Skin of body (tissue), 2 donors: ENCODE results near the gene VENTX. TPM values are rescaled to one million over a fixed set of nuclear protein-coding genes. Genes with fewer than 3 reads are reported as not detected.

Experiments
- DNase-seq: peaks from one replicate; lab custom pipeline; 2025; lab: John Stamatoyannopoulos, UW
- total RNA-seq: library from RNA; depleted of rRNA; stranded (reverse); fragments of >200 nt; gene quantifications from one replicate; pipeline ENCODE4 v1.2.3, GENCODE V29; 2014

Gene VENTX, protein sequence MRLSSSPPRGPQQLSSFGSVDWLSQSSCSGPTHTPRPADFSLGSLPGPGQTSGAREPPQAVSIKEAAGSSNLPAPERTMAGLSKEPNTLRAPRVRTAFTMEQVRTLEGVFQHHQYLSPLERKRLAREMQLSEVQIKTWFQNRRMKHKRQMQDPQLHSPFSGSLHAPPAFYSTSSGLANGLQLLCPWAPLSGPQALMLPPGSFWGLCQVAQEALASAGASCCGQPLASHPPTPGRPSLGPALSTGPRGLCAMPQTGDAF
- 0.20 TPM for total RNA-seq

DNA sequence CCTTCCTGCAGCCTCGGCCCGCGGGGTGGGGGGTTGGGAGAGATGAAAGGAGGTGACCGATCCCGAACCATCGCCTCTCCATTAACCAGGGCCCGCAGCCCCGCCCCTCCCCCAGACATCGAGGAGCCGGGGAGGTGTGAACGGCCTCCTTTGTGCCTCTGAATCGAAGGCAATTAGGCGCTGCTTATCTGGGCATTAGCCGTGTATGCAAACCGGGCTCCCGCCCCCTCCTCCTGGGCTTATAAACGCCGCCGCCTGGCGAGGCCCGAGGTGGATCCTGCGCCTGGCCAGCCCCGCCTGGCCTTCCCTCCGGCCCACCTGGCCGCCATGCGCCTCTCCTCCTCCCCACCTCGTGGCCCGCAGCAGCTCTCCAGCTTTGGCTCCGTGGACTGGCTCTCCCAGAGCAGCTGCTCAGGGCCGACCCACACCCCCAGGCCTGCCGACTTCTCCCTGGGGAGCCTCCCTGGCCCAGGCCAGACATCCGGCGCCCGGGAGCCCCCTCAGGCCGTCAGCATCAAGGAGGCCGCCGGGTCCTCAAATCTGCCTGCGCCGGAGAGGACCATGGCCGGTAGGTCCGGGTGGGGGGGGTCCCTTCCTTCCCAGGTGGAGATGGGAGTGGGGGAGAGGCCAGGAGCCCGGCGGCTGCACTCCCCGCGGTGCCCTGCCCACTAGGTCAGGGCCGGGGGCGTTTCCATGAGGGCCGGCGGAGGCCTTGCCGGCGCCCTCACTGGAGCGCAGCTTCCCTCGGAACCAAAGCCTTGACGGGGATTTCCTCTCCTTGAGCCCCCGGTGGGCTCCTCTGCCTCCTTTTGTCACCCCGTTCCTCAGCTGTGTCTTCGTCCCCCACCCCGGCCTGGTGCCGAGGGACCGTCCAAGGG is at the start of gene VENTX:
VENTX (plus strand) TSS at position 268 of the 878 bp plus-strand sequence; CDS start at position 328, 60 bp downstream.
- DNase-seq: no peak

DNA sequence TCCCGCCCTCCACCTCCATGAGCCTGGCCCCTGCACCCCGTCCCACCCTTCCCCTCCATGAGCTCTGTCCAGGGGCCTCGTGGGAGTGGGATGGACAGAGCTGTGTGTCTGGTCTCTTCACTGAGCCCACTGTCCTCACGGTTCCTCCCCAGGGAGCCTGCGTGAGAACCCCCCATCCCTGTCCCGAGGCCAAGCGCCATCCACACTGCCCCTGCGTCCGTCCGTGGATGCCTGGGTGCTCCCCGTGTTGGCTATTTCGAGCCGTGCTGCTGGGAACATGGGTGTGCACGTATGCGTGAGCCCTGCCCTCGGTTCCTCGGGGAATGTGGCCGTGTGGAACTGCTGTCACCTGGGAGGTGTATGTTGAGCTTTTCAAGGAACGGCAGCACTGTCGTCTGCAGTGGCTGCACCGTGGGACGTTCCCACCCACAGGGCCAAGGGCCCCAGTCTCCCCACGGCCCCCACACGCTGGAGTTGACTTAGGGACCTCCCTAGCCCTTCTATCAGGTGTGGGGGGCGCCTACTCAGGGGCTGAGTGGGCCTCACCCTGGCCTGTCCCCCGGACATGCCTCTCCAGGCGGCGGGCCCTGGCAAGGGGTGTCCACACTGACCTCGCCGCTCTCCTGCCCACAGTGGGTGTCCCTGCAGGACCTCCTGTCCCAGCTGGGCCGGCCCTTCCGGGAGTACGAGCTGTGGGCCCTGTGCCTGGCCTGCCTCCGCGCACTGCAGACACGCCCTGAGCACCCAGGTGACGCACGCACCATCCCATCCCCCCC is 49.6 kb upstream of the VENTX start:
- DNase-seq: no peak

DNA sequence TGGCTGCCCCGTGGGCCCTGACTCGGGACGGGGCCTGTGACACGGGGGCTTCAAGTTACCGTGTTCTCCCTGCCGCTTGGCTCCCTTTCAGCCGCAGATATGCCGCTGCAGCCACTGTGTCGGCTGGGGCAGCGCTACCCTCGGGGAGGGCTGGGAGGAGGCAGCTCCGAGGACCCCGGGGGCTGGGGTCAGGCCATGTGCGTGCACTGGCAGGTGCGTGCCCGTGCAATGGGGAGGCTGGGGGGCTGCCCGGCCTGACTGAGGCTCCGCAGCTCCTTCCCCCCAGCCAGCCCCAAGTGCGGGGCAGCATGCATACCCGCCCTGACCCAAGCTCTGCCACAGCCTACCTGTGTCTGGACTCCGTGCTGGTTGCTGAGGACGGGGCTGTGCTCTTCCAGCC is 48.4 kb upstream of the VENTX start:
- no peak for DNase-seq

DNA sequence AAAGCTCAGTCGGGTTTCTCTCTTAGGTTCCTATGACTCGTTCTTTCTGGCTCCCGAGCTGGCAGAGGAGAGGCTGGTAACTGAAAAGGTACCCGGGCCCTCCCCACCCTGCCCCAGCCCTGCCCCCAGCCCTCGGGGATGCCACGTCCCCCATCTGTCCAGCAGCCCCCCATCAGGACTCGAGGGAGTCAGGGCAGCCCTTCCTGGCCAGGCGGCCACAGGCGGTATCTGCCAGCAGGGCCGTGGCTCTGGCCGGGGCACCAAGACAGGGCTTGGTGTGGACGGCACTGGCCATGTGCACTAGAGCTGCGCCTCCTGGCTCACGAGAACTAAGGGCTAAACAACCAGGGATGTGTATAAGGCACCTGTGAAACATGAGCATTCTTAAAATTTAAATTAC is 47.9 kb upstream of the VENTX start:
- no peak for DNase-seq

DNA sequence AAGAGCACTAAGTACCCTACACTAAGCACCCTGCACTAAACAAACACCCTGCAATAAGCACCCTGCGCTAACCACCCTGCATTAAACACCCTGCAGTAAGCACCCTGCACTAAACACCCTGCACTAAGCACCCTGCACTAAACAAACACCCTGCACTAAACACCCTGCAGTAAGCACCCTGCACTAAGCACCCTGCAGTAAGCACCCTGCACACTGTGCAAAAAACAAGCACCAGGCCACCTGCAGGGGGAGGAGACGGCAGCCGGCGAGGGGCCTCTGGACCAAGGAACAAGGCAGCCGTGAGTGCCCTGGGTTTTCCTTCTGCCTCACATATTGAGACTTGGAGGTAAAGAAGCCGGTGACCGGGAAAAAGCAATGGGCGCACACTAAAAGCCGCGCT is 47.4 kb upstream of the VENTX start:
- no peak for DNase-seq

DNA sequence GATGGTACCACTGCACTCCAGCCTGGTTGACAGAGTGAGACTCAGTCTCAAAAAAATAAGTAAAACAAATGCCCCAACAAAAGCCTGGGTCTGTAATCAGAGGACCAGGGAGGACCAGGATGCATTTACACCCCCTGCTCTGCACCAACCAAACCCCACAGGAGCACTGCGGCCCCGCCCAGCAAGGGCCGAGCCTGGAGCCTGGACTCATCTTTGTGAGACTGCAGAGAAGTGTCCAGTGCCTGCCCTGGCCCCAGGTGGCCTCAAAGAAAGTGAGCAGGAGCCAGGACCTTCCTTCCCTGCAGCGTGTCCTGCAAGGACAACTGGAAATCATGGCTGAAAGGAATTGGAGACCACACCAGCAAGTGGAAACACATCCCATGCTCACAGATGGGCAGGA is 46.0 kb upstream of the VENTX start:
- DNase-seq: no peak

DNA sequence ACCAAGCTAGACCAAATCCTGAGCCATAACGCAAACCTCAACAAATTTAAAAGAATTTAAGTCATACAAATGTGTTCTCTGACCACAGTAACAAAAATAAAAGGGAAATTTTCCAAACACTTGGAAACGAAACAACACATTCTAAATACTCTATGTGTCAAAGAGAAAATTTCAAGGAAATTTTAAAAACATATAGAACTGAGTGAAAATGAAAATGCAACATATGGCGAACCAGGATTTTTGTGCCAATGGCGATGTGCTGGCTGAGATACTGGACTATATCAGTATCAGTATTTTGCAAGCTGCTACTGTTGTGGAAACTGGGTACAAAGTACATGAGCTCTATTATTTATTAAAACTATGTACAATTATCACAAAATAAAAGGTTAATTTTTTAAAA is 43.5 kb upstream of the VENTX start:
- no peak for DNase-seq

DNA sequence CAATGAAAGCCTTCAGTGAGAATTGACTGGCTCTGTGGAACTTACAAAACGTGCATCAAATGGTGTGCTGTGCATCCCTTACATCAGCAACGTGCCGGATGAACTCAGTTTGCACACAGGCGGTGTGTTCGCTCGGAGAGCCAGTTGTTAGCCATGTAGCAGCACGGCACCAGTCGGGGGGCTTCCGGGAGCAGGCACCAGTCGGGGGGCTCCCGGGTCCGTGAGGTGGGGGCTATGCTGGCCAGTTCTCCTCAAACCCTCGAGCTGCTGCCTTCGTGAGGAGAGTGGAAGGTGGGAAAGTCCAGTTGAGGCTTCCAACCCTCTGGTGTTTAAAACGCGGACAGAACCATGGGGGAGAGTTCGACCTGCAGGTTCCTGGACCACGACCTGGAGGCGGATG is 42.6 kb upstream of the VENTX start:
- DNase-seq: no peak

DNA sequence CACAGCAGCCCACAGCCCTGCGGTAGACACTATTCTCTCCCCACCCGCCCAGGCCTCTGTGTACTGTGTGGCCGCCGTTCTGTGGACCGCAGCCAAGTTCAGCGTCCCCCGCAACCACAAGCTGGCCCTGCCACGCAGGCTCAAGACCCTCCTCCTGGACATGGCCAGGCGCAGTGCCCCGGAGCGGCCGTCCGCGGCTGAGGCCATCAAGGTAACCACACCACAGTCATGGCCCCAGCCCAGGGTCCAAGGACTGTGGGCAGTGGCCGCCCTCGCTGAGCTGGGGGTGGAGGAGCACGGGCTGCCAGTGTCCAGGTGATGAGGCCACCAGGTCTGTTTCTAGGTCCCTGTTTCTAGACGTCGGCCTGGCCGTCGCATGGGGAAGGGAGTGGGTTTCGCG is 42.0 kb upstream of the VENTX start:
- no peak for DNase-seq

DNA sequence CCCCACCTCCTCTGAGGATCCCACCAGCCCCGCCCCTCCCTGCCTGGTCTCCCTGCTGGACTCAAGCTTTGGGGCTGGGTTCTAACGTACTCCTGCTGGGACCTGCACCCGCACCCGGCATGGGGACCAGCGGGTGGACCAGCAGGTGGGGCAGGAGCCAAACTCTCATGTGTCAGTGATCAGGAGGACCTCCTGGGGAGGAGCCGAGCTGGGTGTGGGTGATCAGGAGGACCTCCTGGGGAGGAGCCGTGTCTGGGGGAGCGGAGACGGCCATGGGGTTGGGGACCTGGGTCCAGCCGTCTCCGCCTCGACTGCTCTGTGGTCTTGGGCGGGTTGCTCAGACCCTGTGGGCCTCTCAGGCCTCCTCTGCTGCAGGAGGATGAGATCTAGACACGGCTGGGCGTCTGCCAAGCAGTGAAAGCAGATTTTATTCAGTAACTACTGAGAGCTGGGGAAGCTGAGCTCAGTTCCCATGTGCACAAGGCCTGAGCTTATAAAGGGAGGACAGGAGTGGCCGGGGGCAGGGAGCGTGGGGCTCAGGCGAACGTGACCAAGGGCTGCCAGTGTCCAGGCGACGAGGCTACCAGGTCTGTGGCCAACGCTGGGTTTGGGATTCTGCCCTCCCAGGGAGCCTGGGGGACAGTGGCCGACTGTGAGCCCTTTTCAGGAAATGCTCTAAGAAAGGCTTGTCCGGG is 41.3 kb upstream of the VENTX start:
- no peak for DNase-seq

DNA sequence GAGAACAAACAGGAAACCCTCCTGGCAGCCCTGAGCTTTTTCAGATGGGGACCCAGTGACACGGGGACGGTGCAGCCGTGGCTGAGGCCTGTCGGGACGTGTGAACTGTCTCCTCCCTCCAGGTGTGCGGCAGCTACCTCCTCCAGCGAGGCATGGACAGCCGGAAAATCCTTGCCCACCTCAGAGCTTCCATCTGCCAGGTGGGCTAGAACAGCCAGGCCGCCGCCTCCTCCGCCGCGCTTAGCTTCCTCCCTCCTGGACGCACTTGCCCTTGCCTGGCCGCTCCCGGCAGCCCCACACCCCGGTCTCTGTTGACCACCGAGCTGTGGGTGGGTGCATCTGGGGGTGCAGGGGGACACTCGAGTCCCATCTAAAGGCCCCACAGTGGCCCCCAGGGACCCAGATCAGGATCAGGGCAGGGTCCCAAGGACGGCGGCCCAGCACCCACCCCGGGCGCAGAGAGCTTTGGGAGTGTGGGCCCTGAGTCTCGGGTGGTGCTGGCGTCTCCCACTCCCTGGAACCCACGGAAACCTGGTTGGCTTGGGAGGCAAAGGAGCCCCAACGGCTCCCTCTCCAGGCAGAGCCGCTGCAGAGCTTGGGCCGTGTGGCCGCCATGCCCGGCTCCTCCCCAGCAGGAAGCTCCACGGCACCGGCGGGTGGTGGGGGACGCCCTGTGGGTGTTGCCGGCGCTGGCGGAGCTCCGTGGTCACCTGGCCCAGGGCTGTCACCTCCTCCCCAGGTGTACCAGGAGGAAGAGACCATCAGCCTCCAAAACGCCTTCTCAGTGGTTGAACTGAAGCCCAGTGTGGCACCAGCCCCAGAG is 40.5 kb upstream of the VENTX start:
- DNase-seq: no peak

DNA sequence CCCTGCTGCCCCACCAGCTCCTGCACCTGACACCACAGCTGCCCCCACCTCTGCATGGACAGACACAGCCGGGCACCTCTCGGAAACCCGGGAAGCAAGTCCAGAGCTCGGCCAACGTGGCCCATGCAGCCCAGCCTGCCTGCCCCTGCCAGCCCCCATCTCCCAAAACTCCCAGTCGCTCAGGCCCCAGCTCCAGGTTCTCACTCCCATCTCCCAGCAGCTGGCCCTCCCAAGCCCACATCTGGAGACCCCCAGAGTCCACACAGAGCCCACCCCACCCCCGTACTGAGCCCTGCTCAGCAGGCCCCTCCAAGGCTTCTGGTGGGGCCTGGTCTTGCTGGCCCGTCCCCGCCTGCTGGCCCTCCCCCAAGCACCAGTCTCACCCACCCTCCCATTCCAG is 39.9 kb upstream of the VENTX start:
- no peak for DNase-seq

DNA sequence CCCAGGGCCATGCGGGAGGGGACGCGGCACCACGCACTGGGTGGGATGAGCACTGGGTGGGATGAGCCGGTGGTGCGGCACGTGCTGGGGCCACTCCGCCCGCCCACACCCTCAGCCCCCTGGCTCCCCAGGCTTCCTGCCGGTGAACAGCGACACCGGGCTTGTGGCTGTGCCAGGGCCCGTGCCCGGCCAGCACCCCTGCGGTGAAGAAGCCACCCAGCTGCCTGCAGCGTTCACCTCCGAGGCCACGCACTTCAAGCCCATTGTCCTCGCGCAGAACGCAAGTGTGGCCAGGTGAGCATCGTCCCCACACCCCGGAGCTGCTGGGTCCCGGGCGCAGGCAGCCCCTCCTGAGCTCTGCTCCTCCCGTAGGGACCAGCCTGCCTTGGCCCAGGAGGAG is 39.4 kb upstream of the VENTX start:
- DNase-seq: no peak

DNA sequence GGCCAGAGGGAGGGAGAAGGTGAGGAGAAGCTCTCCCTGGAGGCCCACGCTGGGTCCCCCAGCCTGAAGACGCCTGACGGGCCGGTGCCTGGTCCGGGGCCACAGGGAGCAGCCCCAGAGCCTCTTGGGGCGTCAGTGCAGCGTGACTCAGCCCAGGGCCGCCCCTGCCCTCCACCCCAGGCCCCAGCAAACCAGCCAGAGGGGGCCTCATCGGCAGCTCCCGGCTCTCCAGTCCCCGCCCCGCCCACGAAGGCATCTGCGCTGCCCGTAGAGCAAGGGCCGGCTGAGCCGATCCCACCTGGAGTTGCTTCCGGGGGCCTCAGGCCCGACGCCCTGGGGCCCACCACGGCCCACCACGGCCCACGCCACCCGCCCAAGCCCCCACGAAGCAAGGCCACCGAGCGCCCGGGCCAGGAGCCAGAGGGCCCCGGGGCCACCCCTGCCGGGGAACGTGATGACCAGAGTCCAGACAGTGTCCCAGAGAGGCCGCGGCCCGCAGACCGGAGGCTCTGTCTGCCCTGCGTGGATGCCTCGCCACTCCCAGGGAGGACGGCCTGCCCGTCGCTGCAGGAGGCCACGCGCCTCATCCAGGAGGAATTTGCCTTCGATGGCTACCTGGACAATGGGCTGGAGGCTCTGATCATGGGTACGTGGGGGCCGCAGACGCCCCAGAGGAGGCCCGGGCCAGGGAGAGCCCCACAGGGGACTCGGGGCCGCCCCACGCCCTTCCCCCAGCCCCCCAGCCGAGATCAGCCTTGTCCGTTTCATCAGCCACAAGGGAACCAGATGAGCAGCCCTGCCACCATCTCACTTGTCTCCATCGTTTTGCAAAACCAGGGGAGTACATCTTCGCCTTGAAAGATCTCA is 38.8 kb upstream of the VENTX start:
- no peak for DNase-seq

DNA sequence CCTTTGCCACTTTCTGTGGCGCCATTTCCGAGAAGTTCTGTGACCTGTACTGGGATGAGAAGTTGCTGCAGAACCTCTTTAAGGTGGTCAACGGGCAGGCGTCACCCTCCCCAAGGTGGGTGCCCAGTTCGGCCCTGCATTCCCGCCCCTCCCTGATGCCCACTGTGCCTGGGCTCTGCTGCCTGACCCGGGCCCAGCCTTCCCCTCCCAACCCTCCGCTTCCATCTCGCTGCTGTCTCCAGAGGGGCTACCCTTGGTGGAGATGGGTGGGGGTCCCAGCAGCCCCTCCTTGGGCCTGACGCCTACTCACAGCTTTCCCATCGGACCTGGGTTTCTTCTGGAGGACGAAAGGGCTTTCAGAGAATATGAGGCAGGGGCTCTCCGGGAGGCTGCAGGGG is 38.2 kb upstream of the VENTX start:
- no peak for DNase-seq

DNA sequence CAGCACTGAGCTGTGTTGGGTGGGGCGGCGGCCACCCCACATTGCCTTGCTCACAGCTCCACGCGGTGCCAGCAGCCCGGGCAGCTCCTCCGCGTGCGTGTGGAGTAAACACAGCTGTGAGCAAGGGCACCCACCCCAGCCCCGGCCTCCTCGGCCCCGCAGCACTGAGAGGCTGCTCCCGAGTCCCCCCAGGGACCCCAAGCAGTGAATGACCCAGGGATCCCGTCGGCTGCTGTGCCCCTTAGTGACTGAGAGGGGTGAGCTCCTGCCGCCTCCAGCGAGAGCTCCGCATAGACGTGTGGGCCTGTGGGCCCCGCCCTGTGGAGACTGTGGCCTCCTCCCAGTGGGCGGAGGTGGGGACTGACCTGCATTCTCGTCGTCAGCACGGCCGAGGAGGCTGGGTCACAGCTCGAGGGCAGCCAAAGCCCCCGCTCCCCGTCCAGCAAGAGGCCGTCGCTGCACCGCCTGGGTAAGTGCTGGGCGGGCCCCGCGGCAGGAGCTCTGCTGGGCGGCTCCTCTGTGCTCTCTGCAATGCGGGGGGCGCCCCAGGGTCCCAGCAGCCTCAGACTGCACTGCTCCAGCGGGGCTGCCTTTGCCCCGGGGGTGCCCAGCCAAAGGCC is 37.6 kb upstream of the VENTX start:
- DNase-seq: no peak

DNA sequence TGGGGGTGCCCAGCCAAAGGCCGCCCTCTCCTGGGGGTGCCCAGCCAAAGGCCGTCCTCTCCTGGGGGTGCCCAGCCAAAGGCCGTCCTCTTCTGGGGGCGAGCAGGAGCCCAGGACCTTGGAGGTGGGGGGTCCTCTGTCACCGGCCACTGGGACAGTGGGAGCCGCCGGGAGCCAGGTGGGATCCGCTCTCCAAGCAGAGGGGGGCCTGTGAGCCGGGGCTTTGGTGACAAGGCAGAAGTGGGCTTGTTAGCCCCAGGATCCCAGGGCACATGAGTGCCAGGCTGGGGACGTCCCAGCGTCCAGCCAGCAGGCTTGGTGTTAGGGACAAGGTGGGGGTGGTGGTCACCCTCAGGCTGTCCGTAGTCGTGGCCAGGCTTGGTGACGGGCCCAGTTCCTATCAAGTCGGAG is 37.0 kb upstream of the VENTX start:
- DNase-seq: no peak

DNA sequence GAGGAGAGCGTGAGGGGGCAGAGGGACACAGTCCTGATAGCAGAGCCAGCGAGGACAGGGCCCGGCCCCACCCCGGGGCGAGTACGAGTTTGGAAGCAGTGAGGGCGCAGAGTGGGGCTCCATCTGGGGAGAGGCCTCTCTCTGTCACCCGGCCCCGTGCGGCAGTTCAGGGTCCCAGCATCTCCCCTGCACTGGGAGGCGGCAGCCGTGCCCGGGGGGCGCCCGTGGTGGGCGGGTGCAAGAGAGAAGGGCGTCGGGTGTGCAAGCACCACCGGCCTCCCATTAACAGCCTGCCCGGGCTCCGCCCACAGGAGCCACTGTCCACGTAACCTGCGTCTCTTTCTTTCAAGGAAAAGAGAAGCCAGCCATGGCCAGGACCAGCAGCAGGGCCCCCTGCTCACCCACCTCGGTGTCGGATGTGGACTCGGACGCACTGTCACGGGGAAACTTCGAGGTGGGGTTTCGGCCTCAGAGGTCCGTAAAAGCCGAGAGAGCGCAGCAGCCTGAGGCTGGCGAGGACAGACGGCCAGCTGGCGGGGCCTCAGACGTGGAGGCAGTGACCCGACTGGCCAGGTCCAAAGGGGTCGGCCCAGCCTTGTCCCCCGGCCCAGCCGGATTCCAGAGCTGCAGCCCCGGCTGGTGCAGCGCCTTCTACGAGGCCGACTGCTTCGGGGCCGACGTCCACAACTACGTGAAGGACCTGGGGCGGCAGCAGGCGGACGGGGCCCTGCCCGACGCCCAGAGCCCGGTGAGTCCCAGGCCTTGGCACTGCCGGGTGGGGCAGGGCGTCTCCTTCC is 36.3 kb upstream of the VENTX start:
- DNase-seq: no peak
